ENCODE measurements around the gene OTUD5. TPM values are rescaled to one million over a fixed set of nuclear protein-coding genes. Genes with fewer than 3 reads are reported as not detected.

OTUD5 gene
- polyA plus RNA-seq, 1 experiment = 53.6 TPM

GRCh38 chrX:48927736-48928382 is 29.5 kb downstream of the OTUD5 start:
- ChIA-PET CTCF (interaction anchor here (0.7 kb wide), 1 partner anchor 8 kb away, joined by 4 read pairs; no protein-coding TSS in a partner anchor), POLR2A (no interaction called here)

GRCh38 chrX:48927123-48927522 is 30.3 kb downstream of the OTUD5 start:
- no peak for DNase-seq (ENCODE audit: low read depth)
- CTCF ChIA-PET = interaction anchor here (0.7 kb wide), 1 partner anchor 9 kb away, joined by 4 read pairs; no protein-coding TSS in a partner anchor
- TF ChIP-seq CTCF (IDR thresholded peaks at IDR 0.05; ENCODE audit: insufficient read depth, low read depth, low read length) = no peak
- POLR2A ChIA-PET = no interaction called here
- H3K4me3 ChIP-seq (ENCODE audit: low read depth, low read length) = no peak overlapping the region
- no peaks in the 10 kb centered on the region for H3K27me3 ChIP-seq (ENCODE audit: control insufficient read depth, insufficient read depth, low read length)
- peaks cover 8% of the 10 kb centered on the region for H3K36me3 ChIP-seq (ENCODE audit: control insufficient read depth, insufficient read depth, low read length)

More at GRCh38 chrX:48927736-48928382, 29.5 kb downstream of the OTUD5 start:
- DNase-seq (ENCODE audit: low read depth) = no peak
- no peaks in the 10 kb centered on the region for H3K27me3 ChIP-seq (ENCODE audit: control insufficient read depth, insufficient read depth, low read length)
- TF ChIP-seq CTCF (IDR thresholded peaks at IDR 0.05; ENCODE audit: insufficient read depth, low read depth, low read length) = no peak
- no peak overlapping the region for H3K4me3 ChIP-seq (ENCODE audit: low read depth, low read length)
- H3K36me3 ChIP-seq (ENCODE audit: control insufficient read depth, insufficient read depth, low read length) = peaks cover 5% of the 10 kb centered on the region

- H3K36me3 ChIP-seq (ENCODE audit: control insufficient read depth, insufficient read depth, low read length) = peaks cover 10% of the 10 kb centered on the region
- no peak overlapping the region for H3K4me3 ChIP-seq (ENCODE audit: low read depth, low read length)
- CTCF ChIA-PET = no interaction called here
- POLR2A ChIA-PET = no interaction called here
- no peak for DNase-seq (ENCODE audit: low read depth)
- no peaks in the 10 kb centered on the region for H3K27me3 ChIP-seq (ENCODE audit: control insufficient read depth, insufficient read depth, low read length)
- no peak for TF ChIP-seq CTCF (IDR thresholded peaks at IDR 0.05; ENCODE audit: insufficient read depth, low read depth, low read length)
Observed at GRCh38 chrX:48924270-48924669, 33.1 kb downstream of the OTUD5 start.

- Histone ChIP-seq H3K36me3 (ENCODE audit: control insufficient read depth, insufficient read depth, low read length) (peaks cover 10% of the 10 kb centered on the region), H3K4me3 (ENCODE audit: low read depth, low read length) (no peak overlapping the region), H3K27me3 (ENCODE audit: control insufficient read depth, insufficient read depth, low read length) (no peaks in the 10 kb centered on the region)
- ChIA-PET CTCF (no interaction called here), POLR2A (no interaction called here)
- no peak for TF ChIP-seq CTCF (IDR thresholded peaks at IDR 0.05; ENCODE audit: insufficient read depth, low read depth, low read length)
- no peak for DNase-seq (ENCODE audit: low read depth)
Observed at GRCh38 chrX:48923771-48924170, 33.6 kb downstream of the OTUD5 start.

GRCh38 chrX:48920718-48921104 is 36.7 kb downstream of the OTUD5 start:
- DNase-seq (ENCODE audit: low read depth) = no peak
- H3K4me3 ChIP-seq (ENCODE audit: low read depth, low read length) = no peak overlapping the region
- CTCF ChIA-PET = interaction anchor here (1.1 kb wide), 1 partner anchor 123 kb away, joined by 3 read pairs; no protein-coding TSS in a partner anchor
- POLR2A ChIA-PET = no interaction called here
- H3K27me3 ChIP-seq (ENCODE audit: control insufficient read depth, insufficient read depth, low read length) = no peaks in the 10 kb centered on the region
- no peak for TF ChIP-seq CTCF (IDR thresholded peaks at IDR 0.05; ENCODE audit: insufficient read depth, low read depth, low read length)
- peaks cover 10% of the 10 kb centered on the region for H3K36me3 ChIP-seq (ENCODE audit: control insufficient read depth, insufficient read depth, low read length)
